HG02678 (cell line): Measurements from ENCODE around the gene GAPDH.
"Not testable (repeated sequence)": the region's sequence is repeated elsewhere in the genome, so short reads cannot be mapped to it uniquely, and the experiment has no call there.

Source experiments
- ATAC-seq: cut with Tn5 transposase; IDR thresholded peaks from one replicate; pipeline ENCODE4 v1.9.1; 2021; ENCODE audit warnings: mild to moderate bottlenecking, moderate library complexity; ENCODE audit not compliant: unreplicated experiment

The GAPDH gene

GRCh38 chr12:6533923-6534694 lies at the start of gene GAPDH:
Gene GAPDH (plus strand): TSS chr12:6534517. CDS start chr12:6534833, 316 bp downstream.
- ATAC-seq = peak; percentile 69

GRCh38 chr12:6488240-6488639 lies 46.1 kb upstream of the GAPDH start:
- no peak for ATAC-seq

GRCh38 chr12:6489449-6489848 lies 44.9 kb upstream of the GAPDH start:
- ATAC-seq = no peak

- not testable (repeated sequence) for ATAC-seq
These were observed 43.6 kb upstream of the GAPDH start for GRCh38 chr12:6490673-6491072.

GRCh38 chr12:6492838-6493496 lies 41.4 kb upstream of the GAPDH start, which contains the start of gene MRPL51:
Gene MRPL51 (minus strand): TSS chr12:6493262. CDS start chr12:6493136, 126 bp downstream.
- peak; percentile 76 for ATAC-seq

GRCh38 chr12:6493497-6494257 lies 40.6 kb upstream of the GAPDH start, which contains the start of gene NCAPD2:
Gene NCAPD2 (plus strand): TSS chr12:6494102. CDS start chr12:6495099, 997 bp downstream.
- ATAC-seq = peak; percentile 85

GRCh38 chr12:6494258-6494743 lies 40.0 kb upstream of the GAPDH start:
- no peak for ATAC-seq

- no peak for ATAC-seq
These were observed 39.3 kb upstream of the GAPDH start for GRCh38 chr12:6494968-6495367.

GRCh38 chr12:6497291-6497690 lies 37.0 kb upstream of the GAPDH start:
- ATAC-seq = not testable (repeated sequence)

GRCh38 chr12:6500466-6500865 lies 33.9 kb upstream of the GAPDH start:
- no peak for ATAC-seq

GRCh38 chr12:6507102-6507998 lies 27.0 kb upstream of the GAPDH start:
- no peak for ATAC-seq

- ATAC-seq = no peak
These were observed 26.2 kb upstream of the GAPDH start for GRCh38 chr12:6508087-6508486.

- no peak for ATAC-seq
These were observed 14.1 kb upstream of the GAPDH start for GRCh38 chr12:6520186-6520585.

GRCh38 chr12:6522193-6522592 lies 12.1 kb upstream of the GAPDH start:
- ATAC-seq = no peak

GRCh38 chr12:6523708-6524107 lies 10.6 kb upstream of the GAPDH start:
- ATAC-seq = no peak

- no peak for ATAC-seq
These were observed 9.7 kb upstream of the GAPDH start for GRCh38 chr12:6524648-6525047.

GRCh38 chr12:6526201-6526600 lies 8.1 kb upstream of the GAPDH start:
- ATAC-seq = no peak

- ATAC-seq = no peak
These were observed 7.4 kb upstream of the GAPDH start for GRCh38 chr12:6526766-6527525.

- ATAC-seq = no peak
These were observed 6.6 kb upstream of the GAPDH start for GRCh38 chr12:6527711-6528110.
